H1 (cell line): ENCODE measurements around the gene YIPF2. TPM values are rescaled to one million over a fixed set of nuclear protein-coding genes. Genes with fewer than 3 reads are reported as not detected.
A peak's percentile ranks its signal among the peaks of the same experiment; 100 is the strongest.

ENCODE experiments used
- CTCF ChIA-PET: fragments of 300-600 bp; sonication (Branson Sonifier 250); formaldehyde crosslinking; loops from one replicate; lab custom pipeline; 2021; ENCODE audit not compliant: partially characterized antibody; lab: Charles Lee
- POLR2A ChIA-PET: fragments of 300-600 bp; sonication (Branson Sonifier 250); formaldehyde crosslinking; loops from one replicate; lab custom pipeline; 2021; ENCODE audit warnings: inconsistent platforms; ENCODE audit not compliant: partially characterized antibody; lab: Charles Lee
- DNase-seq, 2 experiments: peaks; one replicate each; pipeline versions ENCODE4 v3.0.0 to v3.0.0-alpha.2; 2010 to 2022; ENCODE audit warnings: low spot score in 2 of 2, low read depth in 1 of 2, mixed read lengths in 1 of 2
- FAIRE-seq: peaks from 2 replicates; lab custom pipeline; 2011; peaks lifted over from hg19 to GRCh38; lab: Jason Lieb, UNC
- H2AFZ ChIP-seq: 2 replicates; pipeline ENCODE4 v1.8.1; 2012; ENCODE audit warnings: low read length, inconsistent platforms
- H2AK5ac ChIP-seq: 2 replicates; pipeline ENCODE4 v1.6.1; 2013; ENCODE audit warnings: low read depth, low read length
- H2BK120ac ChIP-seq: replicated peaks from 2 replicates; pipeline ENCODE3; 2013; ENCODE audit warnings: low read depth, low read length, inconsistent platforms
- H2BK12ac ChIP-seq: 2 replicates; pipeline ENCODE4 v1.6.1; 2013; ENCODE audit warnings: low read depth, low read length
- H2BK15ac ChIP-seq: 2 replicates; pipeline ENCODE4 v1.6.1; 2013; ENCODE audit warnings: low read length
- H2BK20ac ChIP-seq: 2 replicates; pipeline ENCODE4 v1.6.1; 2013; ENCODE audit warnings: low read length
- H2BK5ac ChIP-seq: 2 replicates; pipeline ENCODE4 v1.6.1; 2013; ENCODE audit warnings: low read depth, low read length
- H3K14ac ChIP-seq: 2 replicates; pipeline ENCODE4 v1.6.1; 2013; ENCODE audit warnings: inconsistent platforms; ENCODE audit not compliant: insufficient read length
- H3K18ac ChIP-seq: 2 replicates; pipeline ENCODE4 v1.6.1; 2013; ENCODE audit warnings: low read length; ENCODE audit errors: extremely low read depth
- H3K23ac ChIP-seq: 2 replicates; pipeline ENCODE4 v1.6.1; 2013; ENCODE audit warnings: inconsistent platforms; ENCODE audit not compliant: insufficient read length
- H3K23me2 ChIP-seq: 2 replicates; pipeline ENCODE4 v1.6.1; 2013; ENCODE audit warnings: low read depth, low read length
- H3K27ac ChIP-seq: 2 replicates; pipeline ENCODE4 v1.6.1; 2011; ENCODE audit warnings: low read depth, low read length, inconsistent platforms
- H3K27me3 ChIP-seq, 4 experiments: replicated peaks in 1 of 4; 1 replicate in 1 of 4; 2 replicates in 3 of 4; pipeline versions ENCODE4 v1.6.1 to v1.8.1; 2011 to 2013; ENCODE audit warnings: low read length in 3 of 4, mild to moderate bottlenecking in 3 of 4, inconsistent platforms in 2 of 4, mixed read lengths in 2 of 4, moderate library complexity in 1 of 4; ENCODE audit not compliant: control insufficient read depth in 3 of 4, insufficient read depth in 3 of 4; ENCODE audit errors: extremely low read depth in 1 of 4
- H3K36me3 ChIP-seq, 4 experiments: 2 replicates each; pipeline versions ENCODE4 v1.6.1 to v1.8.1; 2011 to 2013; ENCODE audit warnings: mild to moderate bottlenecking in 4 of 4, low read length in 3 of 4, moderate library complexity in 2 of 4, control low read depth in 1 of 4, inconsistent platforms in 1 of 4; ENCODE audit not compliant: insufficient read depth in 4 of 4, control insufficient read depth in 2 of 4
- H3K4ac ChIP-seq: replicated peaks from 2 replicates; pipeline ENCODE3; 2013; ENCODE audit warnings: low read length, low read depth, mixed read lengths, inconsistent platforms; ENCODE audit not compliant: insufficient read length
- H3K4me1 ChIP-seq, 4 experiments: replicated peaks in 1 of 4; 1 replicate in 1 of 4; 2 replicates in 3 of 4; pipeline versions ENCODE4 v1.6.1 to v1.8.1; 2011 to 2013; ENCODE audit warnings: low read length in 3 of 4, inconsistent platforms in 2 of 4, mixed read lengths in 1 of 4; ENCODE audit not compliant: insufficient read depth in 4 of 4, control insufficient read depth in 3 of 4
- H3K4me2 ChIP-seq, 2 experiments: 2 replicates each; pipeline versions ENCODE4 v1.6.1 to v1.8.1; 2011 to 2013; ENCODE audit warnings: low read depth in 2 of 2, low read length in 2 of 2, control low read depth in 1 of 2, inconsistent platforms in 1 of 2, mild to moderate bottlenecking in 1 of 2; ENCODE audit not compliant: insufficient read depth in 1 of 2
- H3K4me3 ChIP-seq, 4 experiments: fragments of 200-600, 300-600 bp in 1 of 4; sonication (generic), shearing (Covaris generic), sonication (Bioruptor Twin) in 1 of 4; 2 replicates each; pipeline versions ENCODE4 v1.5.1 to v1.8.1; 2011 to 2016; ENCODE audit warnings: low read length in 4 of 4, low read depth in 3 of 4, control low read depth in 2 of 4, inconsistent platforms in 2 of 4, mild to moderate bottlenecking in 2 of 4, mixed read lengths in 1 of 4, moderate library complexity in 1 of 4; ENCODE audit not compliant: insufficient read depth in 2 of 4; ENCODE audit errors: extremely low read depth in 1 of 4
- H3K56ac ChIP-seq: replicated peaks from 2 replicates; pipeline ENCODE3; 2013; ENCODE audit warnings: low read depth, mild to moderate bottlenecking, mixed read lengths, low read length, inconsistent platforms; ENCODE audit not compliant: insufficient read length
- H3K79me1 ChIP-seq: 2 replicates; pipeline ENCODE4 v1.6.1; 2013; ENCODE audit warnings: low read depth, low read length, control low read depth
- H3K79me2 ChIP-seq, 2 experiments: 2 replicates each; pipeline versions ENCODE4 v1.6.1 to v1.8.1; 2012 to 2013; ENCODE audit warnings: low read length in 2 of 2, mild to moderate bottlenecking in 2 of 2, inconsistent platforms in 1 of 2; ENCODE audit not compliant: insufficient read depth in 2 of 2, control insufficient read depth in 1 of 2
- H3K9ac ChIP-seq, 4 experiments: replicated peaks in 1 of 4; 1 replicate in 1 of 4; 2 replicates in 3 of 4; pipeline versions ENCODE4 v1.6.1 to v1.8.1; 2011 to 2013; ENCODE audit warnings: low read depth in 3 of 4, low read length in 3 of 4, control low read depth in 2 of 4, mild to moderate bottlenecking in 2 of 4, moderate library complexity in 2 of 4, inconsistent platforms in 1 of 4; ENCODE audit errors: extremely low read depth in 1 of 4
- H3K9me3 ChIP-seq, 2 experiments: 2 replicates each; pipeline versions ENCODE4 v1.6.1 to v1.8.1; 2012 to 2013; ENCODE audit warnings: mild to moderate bottlenecking in 2 of 2, moderate library complexity in 2 of 2, control low read depth in 1 of 2, inconsistent platforms in 1 of 2, low read depth in 1 of 2, low read length in 1 of 2, mixed read lengths in 1 of 2; ENCODE audit not compliant: insufficient read depth in 2 of 2
- H4K20me1 ChIP-seq, 2 experiments: replicated peaks in 1 of 2; 2 replicates each; pipeline versions ENCODE3 to v1.8.1; 2011 to 2013; ENCODE audit warnings: inconsistent platforms in 2 of 2, low read length in 2 of 2, mild to moderate bottlenecking in 1 of 2; ENCODE audit not compliant: insufficient read depth in 2 of 2, control insufficient read depth in 1 of 2
- H4K5ac ChIP-seq: 2 replicates; pipeline ENCODE4 v1.6.1; 2013; ENCODE audit warnings: low read length, low read depth, mixed read lengths, inconsistent platforms; ENCODE audit not compliant: insufficient read length
- H4K8ac ChIP-seq: 2 replicates; pipeline ENCODE4 v1.8.0; 2013; ENCODE audit warnings: mild to moderate bottlenecking, moderate library complexity, low read length, inconsistent platforms; ENCODE audit not compliant: insufficient read depth; ENCODE audit errors: extremely low read depth
- H4K91ac ChIP-seq: replicated peaks from 2 replicates; pipeline ENCODE3; 2013; ENCODE audit warnings: low read length, mixed read lengths, inconsistent platforms; ENCODE audit not compliant: insufficient read length
- CBX8 ChIP-seq: fragments of 300-800, 300-1000 bp; sonication (generic); IDR thresholded peaks from 2 replicates; pipeline ENCODE4 v1.7.1; 2016; ENCODE audit warnings: low read depth, low read length, borderline replicate concordance
- NANOG ChIP-seq: IDR thresholded peaks from 2 replicates; pipeline ENCODE4 v1.6.1; 2011; ENCODE audit warnings: low read length, low read depth, mild to moderate bottlenecking, inconsistent platforms; ENCODE audit not compliant: insufficient read depth, poor library complexity, severe bottlenecking
- POLR2A ChIP-seq, 2 experiments: IDR thresholded peaks; 1 replicate in 1 of 2; 2 replicates in 1 of 2; pipeline ENCODE4 v1.6.1; 2011; ENCODE audit warnings: low read depth in 2 of 2, low read length in 2 of 2, mild to moderate bottlenecking in 2 of 2; ENCODE audit errors: control extremely low read depth in 1 of 2
- RAD21 ChIP-seq, 2 experiments: IDR thresholded peaks in 1 of 2; conservative IDR thresholded peaks in 1 of 2; 2 replicates each; pipeline ENCODE4 v1.6.1; 2011; ENCODE audit warnings: low read depth in 2 of 2, low read length in 2 of 2, improper control_type of control experiment in 1 of 2, inconsistent platforms in 1 of 2, mild to moderate bottlenecking in 1 of 2, moderate library complexity in 1 of 2
- RXRA ChIP-seq: IDR thresholded peaks from 2 replicates; pipeline ENCODE4 v1.6.1; 2011; ENCODE audit warnings: low read depth, mild to moderate bottlenecking, low read length, moderate library complexity; ENCODE audit not compliant: insufficient read depth
- SP2 ChIP-seq: IDR thresholded peaks from 2 replicates; pipeline ENCODE4 v1.6.1; 2012; ENCODE audit warnings: mild to moderate bottlenecking, low read length, inconsistent platforms
- SP4 ChIP-seq: IDR thresholded peaks from 2 replicates; pipeline ENCODE4 v1.6.1; 2012; ENCODE audit warnings: low read length, inconsistent platforms
- SUZ12 ChIP-seq: fragments of 200-600 bp; sonication (generic); IDR thresholded peaks from 2 replicates; pipeline ENCODE4 v1.6.1; 2012; ENCODE audit warnings: mild to moderate bottlenecking, inconsistent platforms, low read length, moderate library complexity, mixed read lengths
- YY1 ChIP-seq: IDR thresholded peaks from 2 replicates; pipeline ENCODE4 v1.6.1; 2011; ENCODE audit warnings: low read depth, mild to moderate bottlenecking, low read length
- WGBS, 2 experiments: shearing (Covaris generic) in 1 of 2; methylation state at CpG; one replicate each; pipeline versions ENCODE4 v1.1.6 to v1.1.7; 2013 to 2015; ENCODE audit warnings: low lambda C conversion rate in 2 of 2, mixed read lengths in 2 of 2, inconsistent platforms in 1 of 2, low coverage in 1 of 2, missing lambda C conversion rate in 1 of 2; ENCODE audit not compliant: insufficient replicate concordance in 2 of 2, insufficient coverage in 1 of 2, insufficient read length in 1 of 2; ENCODE audit errors: extremely low coverage in 1 of 2, missing lambda C conversion rate in 1 of 2; 5-methylcytosine and 5-hydroxymethylcytosine counted together
- polyA plus RNA-seq, 7 experiments: library from polyadenylated mRNA; depleted of rRNA in 3 of 7; stranded (reverse) in 5 of 7; unstranded in 2 of 7; fragments of >200 nt in 5 of 7; fragments of 200-250 nt in 2 of 7; gene quantifications; 1 replicate in 5 of 7; 2 replicates in 1 of 7; 4 replicates in 1 of 7; pipeline versions ENCODE4 v1.2.1 to v1.2.3, GENCODE V29; 2011 to 2013; ENCODE audit warnings: missing spikeins in 2 of 7, mixed read lengths in 2 of 7
- total RNA-seq: library from RNA; stranded (reverse); fragmentation: NEBNext Ultra II Directional; extraction: Animal tissue kit (Norgen Biotek cat#: 25700); gene quantifications from 2 replicates; pipeline ENCODE4 v1.2.1, GENCODE V29; 2021
- TF ChIP-seq, protein P1 (sequence below): IDR thresholded peaks from 2 replicates; pipeline ENCODE4 v1.6.1; 2011; ENCODE audit warnings: low read length, improper control_type of control experiment
- TF ChIP-seq, protein P2 (sequence below): IDR thresholded peaks from 2 replicates; pipeline ENCODE4 v1.6.1; 2012; ENCODE audit warnings: low read length, inconsistent platforms

Gene YIPF2
- total and polyA plus RNA-seq, 2 of the 8 experiments (the other 6 are each of a cell fraction or from before 2014, with no cell fraction given): 48.3 to 112 TPM

DNA sequence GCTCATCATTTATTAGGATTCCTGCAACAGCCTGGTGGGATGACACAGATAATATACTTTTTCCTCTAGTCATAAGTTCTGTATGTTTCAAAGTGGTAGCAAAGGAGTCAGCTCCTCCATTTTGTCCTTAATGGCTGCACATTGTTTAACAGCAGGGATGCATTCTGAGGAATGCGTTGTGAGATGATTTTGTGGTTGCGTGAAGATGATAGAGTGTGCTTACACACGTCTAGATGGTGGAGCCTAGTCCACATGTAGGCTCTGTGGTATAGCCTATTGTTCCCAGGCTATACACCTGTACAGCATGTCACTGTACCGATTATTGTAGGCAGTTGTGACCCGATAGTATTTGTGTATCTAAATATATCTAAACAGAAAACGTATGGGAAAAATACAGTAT lies 37.0 kb upstream of the YIPF2 start:
- Histone ChIP-seq H3K14ac (no peak overlapping the region), H3K9me3 (no peaks in the 10 kb centered on the region), H4K91ac (no peak overlapping the region), H3K23ac (no peak overlapping the region), H2BK5ac (peak overlapping the region; percentile 61; the same call in 1 of the 2 replicates), H3K56ac (no peak overlapping the region), H3K27ac (no peak overlapping the region), H3K79me2 (peaks cover 54 to 87% of the 10 kb centered on the region in 2 experiments), H4K20me1 (peaks cover 11 to 15% of the 10 kb centered on the region in 2 experiments), H3K79me1 (peaks cover 23% of the 10 kb centered on the region), H2BK120ac (no peak overlapping the region), H2AFZ (no peak overlapping the region), H2BK15ac (no peak overlapping the region), H3K4me3 (no peak overlapping the region), H3K4ac (no peak overlapping the region), H4K5ac (no peak overlapping the region), H2AK5ac (peak overlapping the region; percentile 28; the same call in 1 of the 2 replicates), H3K4me2 (peak overlapping the region in 1 of 2 experiments; percentile 35; a peak in 1 of 4 replicates), H3K23me2 (peaks cover 5% of the 10 kb centered on the region), H3K9ac (no peak overlapping the region), H2BK20ac (no peak overlapping the region), H3K18ac (no peak overlapping the region), H2BK12ac (no peak overlapping the region), H3K4me1 (peaks cover 0 to 12% (median 8%) of the 10 kb centered on the region in 4 experiments; a peak in 6 of 7 replicates), H4K8ac (no peak overlapping the region), H3K36me3 (no peaks in the 10 kb centered on the region), H3K27me3 (no peaks in the 10 kb centered on the region)
- CTCF ChIA-PET: interaction anchor here (0.6 to 12.4 kb wide), 9 partner anchors 9 to 93 kb away, joined by 3 to 110 read pairs (median 4); no protein-coding TSS in a partner anchor
- POLR2A ChIA-PET: interaction anchor here (0.8 to 0.9 kb wide), 2 partner anchors 18 to 126 kb away, joined by 3 read pairs; no protein-coding TSS in a partner anchor
- no peak for FAIRE-seq
- WGBS, 2 experiments: 88% methylated on average over 6 of the region's 6 CpGs; no CpG with 5 or more reads in 1 of the 2 experiments
- no peak for DNase-seq
- TF ChIP-seq SP4 (no peak), RAD21 (IDR thresholded peaks at IDR 0.05 in 1 of 2, conservative IDR thresholded peaks at IDR 0.05 in 1 of 2; ENCODE audit: low read depth in 2 of 2, low read length in 2 of 2) (no peak), RXRA (no peak), POLR2A (IDR thresholded peaks at IDR 0.05; ENCODE audit: control extremely low read depth in 1 of 2, low read depth in 2 of 2, low read length in 2 of 2) (no peak), YY1 (no peak), CBX8 (no peak), NANOG (no peak), SP2 (no peak), SUZ12 (no peak)
- TF ChIP-seq, protein P1, sequence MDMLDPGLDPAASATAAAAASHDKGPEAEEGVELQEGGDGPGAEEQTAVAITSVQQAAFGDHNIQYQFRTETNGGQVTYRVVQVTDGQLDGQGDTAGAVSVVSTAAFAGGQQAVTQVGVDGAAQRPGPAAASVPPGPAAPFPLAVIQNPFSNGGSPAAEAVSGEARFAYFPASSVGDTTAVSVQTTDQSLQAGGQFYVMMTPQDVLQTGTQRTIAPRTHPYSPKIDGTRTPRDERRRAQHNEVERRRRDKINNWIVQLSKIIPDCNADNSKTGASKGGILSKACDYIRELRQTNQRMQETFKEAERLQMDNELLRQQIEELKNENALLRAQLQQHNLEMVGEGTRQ: no peak
- TF ChIP-seq, protein P2, sequence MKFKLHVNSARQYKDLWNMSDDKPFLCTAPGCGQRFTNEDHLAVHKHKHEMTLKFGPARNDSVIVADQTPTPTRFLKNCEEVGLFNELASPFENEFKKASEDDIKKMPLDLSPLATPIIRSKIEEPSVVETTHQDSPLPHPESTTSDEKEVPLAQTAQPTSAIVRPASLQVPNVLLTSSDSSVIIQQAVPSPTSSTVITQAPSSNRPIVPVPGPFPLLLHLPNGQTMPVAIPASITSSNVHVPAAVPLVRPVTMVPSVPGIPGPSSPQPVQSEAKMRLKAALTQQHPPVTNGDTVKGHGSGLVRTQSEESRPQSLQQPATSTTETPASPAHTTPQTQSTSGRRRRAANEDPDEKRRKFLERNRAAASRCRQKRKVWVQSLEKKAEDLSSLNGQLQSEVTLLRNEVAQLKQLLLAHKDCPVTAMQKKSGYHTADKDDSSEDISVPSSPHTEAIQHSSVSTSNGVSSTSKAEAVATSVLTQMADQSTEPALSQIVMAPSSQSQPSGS: no peak
